Tibial nerve (tissue), 4 donors: Measurements from ENCODE around the gene KRT86.

ENCODE experiments used
- EP300 ChIP-seq, 2 donors: sonication (generic); formaldehyde crosslinking; IDR thresholded peaks; one replicate each; pipeline ENCODE4 v1.6.1; 2017; ENCODE audit warnings: antibody characterized with exemption in 2 of 2, mild to moderate bottlenecking in 1 of 2
- POLR2A ChIP-seq, 2 donors: fragments of 450-650 bp; IDR thresholded peaks; one replicate each; pipeline ENCODE4 v1.6.1; 2017; ENCODE audit warnings: antibody characterized with exemption in 2 of 2, mild to moderate bottlenecking in 2 of 2, moderate library complexity in 2 of 2
- TF ChIP-seq, protein P1 (sequence below), 5 experiments: fragments of 200-600 bp in 3 of 5; fragments of 450-650 bp in 2 of 5; sonication (generic) in 3 of 5; IDR thresholded peaks; one replicate each; pipeline ENCODE4 v1.5.1; 2016 to 2019; ENCODE audit warnings: antibody characterized with exemption in 5 of 5, mild to moderate bottlenecking in 3 of 5, moderate library complexity in 2 of 5

GRCh38 chr12:52254965-52255751 is 19.3 kb upstream of the KRT86 start:
- TF ChIP-seq POLR2A (IDR thresholded peaks at IDR 0.05): no peak
- TF ChIP-seq, protein P1, sequence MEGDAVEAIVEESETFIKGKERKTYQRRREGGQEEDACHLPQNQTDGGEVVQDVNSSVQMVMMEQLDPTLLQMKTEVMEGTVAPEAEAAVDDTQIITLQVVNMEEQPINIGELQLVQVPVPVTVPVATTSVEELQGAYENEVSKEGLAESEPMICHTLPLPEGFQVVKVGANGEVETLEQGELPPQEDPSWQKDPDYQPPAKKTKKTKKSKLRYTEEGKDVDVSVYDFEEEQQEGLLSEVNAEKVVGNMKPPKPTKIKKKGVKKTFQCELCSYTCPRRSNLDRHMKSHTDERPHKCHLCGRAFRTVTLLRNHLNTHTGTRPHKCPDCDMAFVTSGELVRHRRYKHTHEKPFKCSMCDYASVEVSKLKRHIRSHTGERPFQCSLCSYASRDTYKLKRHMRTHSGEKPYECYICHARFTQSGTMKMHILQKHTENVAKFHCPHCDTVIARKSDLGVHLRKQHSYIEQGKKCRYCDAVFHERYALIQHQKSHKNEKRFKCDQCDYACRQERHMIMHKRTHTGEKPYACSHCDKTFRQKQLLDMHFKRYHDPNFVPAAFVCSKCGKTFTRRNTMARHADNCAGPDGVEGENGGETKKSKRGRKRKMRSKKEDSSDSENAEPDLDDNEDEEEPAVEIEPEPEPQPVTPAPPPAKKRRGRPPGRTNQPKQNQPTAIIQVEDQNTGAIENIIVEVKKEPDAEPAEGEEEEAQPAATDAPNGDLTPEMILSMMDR (IDR thresholded peaks at IDR 0.05): no peak
- no peak for TF ChIP-seq EP300 (IDR thresholded peaks at IDR 0.05)
